Stimulated activated CD8-positive, alpha-beta memory T cell treated with anti-CD3 and anti-CD28 coated beads, Interleukin-15, amount 100 ng/mL, for 4 hours (primary cell): ENCODE results near the gene NPHP4.

Source experiments
- DNase-seq, 2 donors: peaks; one replicate each; pipeline ENCODE4 v3.0.0-alpha.2; 2020; ENCODE audit warnings: low read depth in 2 of 2

The NPHP4 gene

DNA sequence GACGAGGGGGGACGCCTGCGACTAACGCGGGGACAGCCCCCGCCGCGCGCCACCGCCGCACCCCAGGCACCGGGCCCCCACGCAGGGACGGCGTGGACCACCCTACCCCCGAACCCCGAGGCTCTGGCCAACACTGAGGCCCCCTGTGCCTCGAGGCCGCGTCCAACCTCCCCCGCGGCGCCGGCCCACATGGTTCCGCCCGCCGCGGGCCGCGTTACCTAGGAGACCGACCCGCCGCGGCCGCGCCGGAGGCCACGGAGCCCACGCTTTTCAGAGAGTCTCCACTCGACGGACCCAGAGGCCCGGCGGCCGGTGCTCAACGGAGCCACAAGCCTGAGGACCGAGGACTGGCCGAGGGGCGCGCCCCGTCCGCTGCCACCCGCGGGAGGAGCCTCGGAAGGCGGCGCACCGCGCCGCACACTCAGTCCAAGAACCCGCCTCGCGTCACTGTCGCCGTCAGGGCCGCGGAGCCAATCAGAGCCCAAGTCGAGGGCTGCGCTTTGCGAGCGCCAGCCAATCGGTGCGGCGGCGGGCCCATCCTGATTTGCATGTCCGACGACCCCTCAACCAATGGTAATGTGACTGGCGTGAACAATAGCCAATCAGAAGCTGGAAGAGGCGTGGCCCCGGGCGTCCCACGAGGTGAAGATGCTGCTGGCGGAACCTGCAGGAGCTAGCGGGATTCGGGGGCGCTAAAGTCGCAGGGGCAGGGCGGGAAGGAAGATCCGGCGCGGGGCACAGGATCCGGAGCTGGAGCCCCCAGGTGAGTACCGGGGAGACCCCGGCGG lies at the start of gene NPHP4:
NPHP4 (minus strand) TSS at position 400 of the 788 bp plus-strand sequence. CDS start 6,136 bp downstream, outside the sequence.
- peak; percentile 98 to 99 for DNase-seq

- DNase-seq: no peak
Measured at GRCh38 chr1:6041432-6042062, 49.3 kb upstream of the NPHP4 start.

DNA sequence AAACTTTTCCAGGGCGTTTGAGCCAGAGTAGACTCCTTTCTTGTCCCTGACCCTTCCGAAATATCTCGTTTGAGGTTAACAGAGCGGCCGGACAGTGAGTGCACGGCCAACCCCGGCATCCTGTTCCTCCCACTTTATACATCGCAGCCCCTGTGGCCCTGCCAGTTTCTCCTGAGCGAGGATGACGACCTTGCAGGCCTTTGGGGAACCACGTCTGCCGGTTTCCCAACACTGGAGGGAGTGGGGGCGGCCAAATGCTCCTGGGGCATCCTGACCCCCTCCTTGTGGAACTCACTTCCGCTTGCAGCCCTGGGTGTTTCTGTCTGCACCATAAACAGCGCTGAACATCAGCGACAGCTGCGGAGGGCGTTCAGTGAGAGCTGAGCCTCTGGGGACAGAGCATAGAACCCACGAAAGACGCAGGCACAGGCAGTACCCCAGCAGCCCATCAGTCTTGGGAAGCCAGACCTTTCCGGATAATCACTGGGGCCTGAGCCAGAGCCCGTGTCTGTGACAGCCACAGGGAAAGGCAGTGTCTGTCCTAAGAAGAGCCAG lies 48.7 kb upstream of the NPHP4 start:
- DNase-seq: no peak

GRCh38 chr1:6040444-6040843 lies 48.2 kb upstream of the NPHP4 start:
- no peak for DNase-seq

DNA sequence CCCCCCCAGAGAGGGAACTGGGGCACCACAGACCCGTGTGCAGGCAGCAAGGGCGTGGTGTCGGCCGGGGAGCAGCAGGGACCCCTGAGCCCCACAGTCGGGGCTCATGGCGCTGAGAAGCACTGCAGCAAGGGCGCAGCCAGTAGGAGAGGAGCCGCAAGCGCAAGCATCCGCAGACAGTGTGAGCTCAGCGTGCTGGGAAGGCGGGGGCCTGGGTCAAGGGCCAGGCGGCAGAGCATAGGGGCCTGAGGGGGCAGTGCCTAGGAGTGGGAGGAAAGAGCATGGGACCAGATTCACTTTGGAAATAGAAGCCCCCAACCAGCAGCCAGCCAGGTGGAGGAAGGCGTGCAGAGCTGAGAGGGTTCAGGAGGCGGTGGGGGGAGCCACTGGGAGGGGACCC lies 46.8 kb upstream of the NPHP4 start:
- DNase-seq: no peak

GRCh38 chr1:6038603-6039002 lies 46.4 kb upstream of the NPHP4 start:
- DNase-seq: no peak

DNA sequence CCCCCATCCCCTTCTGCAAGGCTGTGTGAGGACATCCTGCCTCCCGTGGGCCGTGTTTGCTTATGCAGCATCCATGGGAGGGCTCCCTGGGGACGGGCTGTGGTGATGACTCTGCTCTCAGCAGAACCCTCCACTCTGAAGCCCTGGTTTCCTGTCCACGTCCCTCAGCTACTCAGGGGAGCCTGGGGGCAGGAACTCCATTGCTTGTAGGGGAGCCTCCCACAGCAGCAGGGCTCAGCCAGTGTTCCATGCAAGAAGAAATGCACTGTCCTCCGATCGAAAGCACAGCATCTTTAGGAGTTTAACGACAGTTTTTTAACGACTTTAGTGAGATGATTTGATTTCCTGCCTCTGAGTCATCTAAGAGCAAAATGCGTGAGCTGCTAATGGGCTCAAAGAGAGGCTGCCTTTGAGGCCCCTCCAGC lies 45.1 kb upstream of the NPHP4 start:
- no peak for DNase-seq

DNA sequence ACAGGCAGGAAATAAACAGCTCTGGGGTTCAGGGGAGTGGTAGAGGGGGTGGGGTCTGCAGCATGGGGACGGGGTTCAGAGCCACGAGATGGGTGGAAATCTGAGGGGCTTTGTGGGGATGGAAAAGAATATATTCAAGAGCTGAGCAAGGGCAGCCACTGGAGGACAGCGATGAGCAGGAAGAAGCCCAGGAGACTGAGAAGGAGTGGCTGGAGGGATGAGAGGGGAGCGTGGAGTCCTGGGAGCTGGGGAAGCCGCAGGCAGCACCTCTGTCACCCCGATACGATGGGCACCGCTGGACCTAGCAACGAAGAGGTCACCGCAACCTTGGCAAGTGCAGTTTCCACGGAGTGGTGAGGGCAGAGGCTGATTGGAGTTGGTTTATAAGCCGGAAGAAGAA lies 43.5 kb upstream of the NPHP4 start:
- no peak for DNase-seq

- DNase-seq: no peak
Measured at GRCh38 chr1:6035303-6035702, 43.1 kb upstream of the NPHP4 start.

GRCh38 chr1:6034750-6035096 lies 42.5 kb upstream of the NPHP4 start:
- no peak for DNase-seq

GRCh38 chr1:6033986-6034749 lies 41.9 kb upstream of the NPHP4 start:
- DNase-seq: no peak

GRCh38 chr1:6033124-6033523 lies 40.9 kb upstream of the NPHP4 start:
- DNase-seq: no peak

DNA sequence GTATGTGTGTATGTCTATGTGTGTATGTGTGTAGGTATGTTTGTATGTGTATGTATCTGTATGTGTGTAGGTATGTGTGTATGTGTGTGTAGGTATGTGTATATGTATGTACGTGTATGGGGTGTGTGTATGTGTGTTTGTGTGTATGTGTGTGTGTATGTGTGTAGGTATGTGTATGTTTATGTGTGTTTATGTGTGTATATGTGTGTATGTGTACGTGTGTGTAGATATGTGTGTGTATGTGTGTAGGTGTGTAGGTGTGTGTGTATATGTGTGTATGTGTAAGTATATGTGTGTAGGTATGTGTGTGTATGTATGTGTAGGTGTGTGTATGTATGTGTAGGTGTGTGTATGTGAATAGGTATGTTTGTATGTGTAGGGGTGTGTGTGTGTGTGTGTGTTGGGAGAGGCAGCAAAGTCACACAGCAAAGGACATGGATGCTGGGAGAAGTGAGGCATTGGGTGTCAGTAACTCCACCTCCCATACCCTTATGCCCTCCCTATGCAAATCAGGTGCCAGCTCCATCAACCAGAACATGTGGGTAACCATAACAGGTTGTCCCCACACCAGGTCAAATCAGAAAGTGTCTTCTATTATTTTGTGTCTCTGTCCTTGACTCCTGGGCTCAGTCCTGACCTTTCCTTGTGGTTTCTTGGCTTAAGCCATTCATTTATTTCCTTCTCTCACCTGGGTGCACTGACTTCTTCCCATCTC lies 38.5 kb upstream of the NPHP4 start:
- DNase-seq: no peak

GRCh38 chr1:6030132-6030531 lies 37.9 kb upstream of the NPHP4 start:
- DNase-seq: no peak

GRCh38 chr1:6029351-6029750 lies 37.1 kb upstream of the NPHP4 start:
- DNase-seq: no peak

- DNase-seq: peak; percentile 29 to 46
Measured at GRCh38 chr1:6028042-6028850, 36.0 kb upstream of the NPHP4 start.

DNA sequence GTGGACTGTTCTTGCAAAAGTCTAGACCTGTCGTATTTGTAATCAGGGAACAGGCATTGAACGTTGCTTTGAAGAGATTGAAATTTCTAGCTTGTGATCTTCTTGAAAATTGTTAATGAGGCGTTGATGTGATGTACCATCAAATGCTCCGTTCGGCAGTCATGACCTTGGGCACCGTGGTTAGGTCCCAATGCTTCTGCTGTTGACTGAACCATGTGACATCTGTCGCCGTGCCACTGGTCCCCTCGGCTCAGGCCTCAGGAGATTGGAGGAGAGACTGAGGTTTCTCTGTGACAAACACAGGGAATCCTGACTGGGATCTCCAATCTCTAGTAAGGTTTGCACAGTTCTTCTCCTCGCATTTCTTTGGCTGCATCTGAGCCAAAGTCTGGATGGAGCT lies 35.4 kb upstream of the NPHP4 start:
- no peak for DNase-seq

DNA sequence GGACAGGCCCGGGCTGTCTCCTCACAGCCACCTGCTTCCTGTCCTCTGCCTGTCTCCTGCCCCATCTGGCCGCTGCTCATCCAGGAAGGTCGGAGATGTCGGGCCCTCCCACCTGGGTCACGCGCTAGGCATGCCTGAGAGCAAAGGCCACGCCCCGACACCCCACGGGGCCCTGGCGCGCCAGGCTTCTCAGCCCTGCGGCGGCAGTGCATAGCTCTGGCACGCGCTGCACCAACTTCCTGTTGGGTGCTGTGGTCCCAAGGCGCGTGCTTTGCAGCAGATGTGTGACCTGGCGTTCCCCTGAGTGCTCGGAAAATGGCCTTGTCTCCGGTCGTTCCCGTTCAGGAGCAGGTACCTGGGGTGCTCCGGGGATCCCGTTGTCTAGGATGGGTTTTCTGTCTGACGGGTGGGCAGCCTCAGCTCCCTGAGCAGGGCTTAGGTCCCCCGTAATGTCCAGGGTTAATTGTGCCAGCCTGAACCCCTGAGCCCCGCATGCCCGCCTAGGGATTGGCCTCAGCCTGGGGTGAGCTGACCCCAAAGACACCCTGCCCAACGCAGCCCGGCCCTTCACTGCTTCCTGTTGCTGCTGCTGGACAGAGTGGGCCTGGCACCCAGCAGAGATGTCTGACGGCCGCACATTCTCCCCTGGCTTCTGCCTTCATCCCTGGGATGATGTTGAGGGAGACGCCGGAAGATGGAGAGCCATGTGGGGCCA lies 34.0 kb upstream of the NPHP4 start:
- DNase-seq: peak; percentile 85 to 88

DNA sequence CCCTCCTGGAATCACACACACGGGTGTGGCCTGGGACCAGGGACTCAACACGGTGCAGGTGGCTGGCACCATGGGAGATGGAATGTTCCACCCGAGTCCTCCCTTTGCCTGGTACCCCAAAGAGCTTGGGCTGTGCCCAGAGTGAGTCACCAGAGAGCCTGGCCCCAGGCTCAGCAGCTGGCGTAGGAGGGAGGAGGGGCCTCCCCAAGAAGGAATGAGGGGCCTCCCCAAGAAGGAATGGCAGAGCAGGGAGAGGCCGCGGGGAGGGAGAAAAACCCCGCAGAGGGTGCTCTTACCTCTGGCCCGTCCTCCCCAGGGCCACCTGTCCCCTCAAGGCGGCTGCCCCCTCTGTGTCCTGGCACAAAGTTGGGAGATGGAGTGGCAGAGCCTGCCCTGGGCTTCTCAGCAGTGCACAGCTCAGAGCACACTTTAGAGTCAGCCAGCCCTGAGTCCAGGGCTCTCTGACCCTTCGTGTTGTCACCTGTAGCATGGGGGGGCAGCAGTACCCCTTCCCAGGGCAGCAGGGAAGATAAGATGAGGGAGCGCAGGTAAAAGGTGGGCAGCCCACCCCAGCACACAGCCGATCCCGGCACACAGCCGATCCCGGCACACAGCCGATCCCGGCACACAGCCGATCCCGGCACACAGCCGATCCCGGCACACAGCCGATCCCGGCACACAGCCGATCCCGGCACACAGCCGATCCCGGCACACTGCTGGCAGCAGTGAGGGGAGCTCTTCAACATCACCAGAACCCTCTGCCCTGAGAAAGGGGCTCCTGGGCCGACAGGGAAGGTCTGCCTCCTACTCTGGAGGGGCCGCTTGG lies 33.3 kb upstream of the NPHP4 start:
- DNase-seq: no peak
